HG02981 (cell line): ENCODE data around the gene ACAP1.
A peak's percentile ranks its signal among the peaks of the same experiment; 100 is the strongest.

ENCODE experiments used
- ATAC-seq: cut with Tn5 transposase; IDR thresholded peaks from one replicate; pipeline ENCODE4 v1.9.1; 2021; ENCODE audit warnings: mild to moderate bottlenecking, moderate library complexity; ENCODE audit not compliant: unreplicated experiment

ACAP1 gene

GRCh38 chr17:7383742-7384488 is 47.6 kb downstream of the ACAP1 start:
- ATAC-seq = no peak

- ATAC-seq = no peak
Measured at GRCh38 chr17:7384489-7385081, 48.3 kb downstream of the ACAP1 start.

GRCh38 chr17:7388856-7389255 is 52.5 kb downstream of the ACAP1 start:
- no peak for ATAC-seq

GRCh38 chr17:7389924-7390910 is 53.9 kb downstream of the ACAP1 start:
- no peak for ATAC-seq

GRCh38 chr17:7391307-7391706 is 55.0 kb downstream of the ACAP1 start:
- no peak for ATAC-seq

GRCh38 chr17:7392696-7393612 is 56.6 kb downstream of the ACAP1 start:
- no peak for ATAC-seq

GRCh38 chr17:7393613-7394451 is 57.5 kb downstream of the ACAP1 start:
- ATAC-seq = peak; percentile 26

- ATAC-seq = peak; percentile 73
Measured at GRCh38 chr17:7394452-7395191, 58.3 kb downstream of the ACAP1 start, which contains the start of gene PLSCR3. PLSCR3 (minus strand) TSS chr17:7394525; CDS start chr17:7394110, 415 bp downstream.

GRCh38 chr17:7396147-7396546 is 59.8 kb downstream of the ACAP1 start:
- ATAC-seq = no peak

GRCh38 chr17:7398612-7399011 is 62.3 kb downstream of the ACAP1 start:
- ATAC-seq = no peak
